Measurements from ENCODE around the gene HRCT1.

HRCT1 gene

GRCh38 chr9:35863583-35863982 lies 42.4 kb upstream of the HRCT1 start:
- no peak overlapping the region for H3K4ac ChIP-seq (ENCODE audit: low read depth in 1 of 2, low read length in 2 of 2)
- H3K9ac ChIP-seq (ENCODE audit: low read length) = no peak overlapping the region
- H4K8ac ChIP-seq (ENCODE audit: low read length) = no peak overlapping the region
- WGBS = 73% methylated on average over 8 of the region's 8 CpGs
- H3K4me2 ChIP-seq (ENCODE audit: low read length, poor library complexity, severe bottlenecking) = no peak overlapping the region
- H3K23ac ChIP-seq (ENCODE audit: low read length in 2 of 2) = no peak overlapping the region
- no peaks in the 10 kb centered on the region for H3K9me3 ChIP-seq (ENCODE audit: control insufficient read depth, low read length)
- no peak overlapping the region for H2AK5ac ChIP-seq (ENCODE audit: low read length, severe bottlenecking)
- H2BK12ac ChIP-seq (ENCODE audit: low read length in 2 of 2) = no peak overlapping the region
- H2BK120ac ChIP-seq (ENCODE audit: low read depth, low read length) = no peak overlapping the region
- H2AFZ ChIP-seq (ENCODE audit: low read depth, low read length) = no peak overlapping the region
- no peak overlapping the region for H4K91ac ChIP-seq (ENCODE audit: low read length)
- H3K4me1 ChIP-seq (ENCODE audit: control insufficient read depth, insufficient read depth, low read depth, low read length) = peaks cover under 1% of the 10 kb centered on the region
- no peak overlapping the region for H3K4me3 ChIP-seq (ENCODE audit: insufficient read depth in 1 of 2, low read depth in 1 of 2, low read length in 2 of 2)
- no peak overlapping the region for H2BK5ac ChIP-seq (ENCODE audit: low read depth, low read length, poor library complexity, severe bottlenecking)
- H3K36me3 ChIP-seq (ENCODE audit: control insufficient read depth in 1 of 2, insufficient read depth in 2 of 2, low read depth in 1 of 2, low read length in 2 of 2) = no peaks in the 10 kb centered on the region
- peaks cover 50 to 51% of the 10 kb centered on the region in 2 experiments for H3K27me3 ChIP-seq (ENCODE audit: control insufficient read depth in 1 of 2, insufficient read depth in 1 of 2, low read length in 2 of 2)
- H3K79me1 ChIP-seq (replicated peaks; ENCODE audit: low read length, poor library complexity, severe bottlenecking) = no peaks in the 10 kb centered on the region
- H2BK15ac ChIP-seq (ENCODE audit: low read depth, poor library complexity, severe bottlenecking) = no peak overlapping the region
- H3K14ac ChIP-seq (ENCODE audit: low read length in 2 of 2) = no peak overlapping the region
- H3K27ac ChIP-seq (ENCODE audit: low read length, poor library complexity, severe bottlenecking) = no peak overlapping the region
- H3K18ac ChIP-seq (ENCODE audit: low read depth in 1 of 2, low read length in 2 of 2) = no peak overlapping the region
- DNase-seq = no peak

- H3K4me2 ChIP-seq (ENCODE audit: low read length, poor library complexity, severe bottlenecking) = no peak overlapping the region
- no peaks in the 10 kb centered on the region for H3K9me3 ChIP-seq (ENCODE audit: control insufficient read depth, low read length)
- H2BK15ac ChIP-seq (ENCODE audit: low read depth, poor library complexity, severe bottlenecking) = no peak overlapping the region
- no peak overlapping the region for H3K4ac ChIP-seq (ENCODE audit: low read depth in 1 of 2, low read length in 2 of 2)
- DNase-seq = no peak
- H3K79me1 ChIP-seq (replicated peaks; ENCODE audit: low read length, poor library complexity, severe bottlenecking) = no peaks in the 10 kb centered on the region
- H3K9ac ChIP-seq (ENCODE audit: low read length) = no peak overlapping the region
- WGBS = 77% methylated on average over 8 of the region's 8 CpGs
- no peak overlapping the region for H4K8ac ChIP-seq (ENCODE audit: low read length)
- peaks cover 2% of the 10 kb centered on the region for H3K4me1 ChIP-seq (ENCODE audit: control insufficient read depth, insufficient read depth, low read depth, low read length)
- no peak overlapping the region for H2AK5ac ChIP-seq (ENCODE audit: low read length, severe bottlenecking)
- no peak overlapping the region for H3K27ac ChIP-seq (ENCODE audit: low read length, poor library complexity, severe bottlenecking)
- no peaks in the 10 kb centered on the region for H3K36me3 ChIP-seq (ENCODE audit: control insufficient read depth in 1 of 2, insufficient read depth in 2 of 2, low read depth in 1 of 2, low read length in 2 of 2)
- H2BK12ac ChIP-seq (ENCODE audit: low read length in 2 of 2) = no peak overlapping the region
- H3K27me3 ChIP-seq (ENCODE audit: control insufficient read depth in 1 of 2, insufficient read depth in 1 of 2, low read length in 2 of 2) = peaks cover 40 to 51% of the 10 kb centered on the region in 2 experiments
- no peak overlapping the region for H3K4me3 ChIP-seq (ENCODE audit: insufficient read depth in 1 of 2, low read depth in 1 of 2, low read length in 2 of 2)
- no peak overlapping the region for H3K23ac ChIP-seq (ENCODE audit: low read length in 2 of 2)
- no peak overlapping the region for H2AFZ ChIP-seq (ENCODE audit: low read depth, low read length)
- H2BK120ac ChIP-seq (ENCODE audit: low read depth, low read length) = no peak overlapping the region
- no peak overlapping the region for H3K14ac ChIP-seq (ENCODE audit: low read length in 2 of 2)
- H3K18ac ChIP-seq (ENCODE audit: low read depth in 1 of 2, low read length in 2 of 2) = no peak overlapping the region
- H4K91ac ChIP-seq (ENCODE audit: low read length) = no peak overlapping the region
- H2BK5ac ChIP-seq (ENCODE audit: low read depth, low read length, poor library complexity, severe bottlenecking) = no peak overlapping the region
These were observed 41.2 kb upstream of the HRCT1 start for GRCh38 chr9:35864695-35865255.

GRCh38 chr9:35867538-35867937 lies 38.5 kb upstream of the HRCT1 start:
- Histone ChIP-seq H3K23ac (ENCODE audit: low read length in 2 of 2) (no peak overlapping the region), H2BK12ac (ENCODE audit: low read length in 2 of 2) (no peak overlapping the region), H3K14ac (ENCODE audit: low read length in 2 of 2) (no peak overlapping the region), H3K9me3 (ENCODE audit: control insufficient read depth, low read length) (no peaks in the 10 kb centered on the region), H2BK5ac (ENCODE audit: low read depth, low read length, poor library complexity, severe bottlenecking) (no peak overlapping the region), H4K8ac (ENCODE audit: low read length) (no peak overlapping the region), H3K36me3 (ENCODE audit: control insufficient read depth in 1 of 2, insufficient read depth in 2 of 2, low read depth in 1 of 2, low read length in 2 of 2) (no peaks in the 10 kb centered on the region), H3K18ac (ENCODE audit: low read depth in 1 of 2, low read length in 2 of 2) (no peak overlapping the region), H2AK5ac (ENCODE audit: low read length, severe bottlenecking) (no peak overlapping the region), H2BK15ac (ENCODE audit: low read depth, poor library complexity, severe bottlenecking) (no peak overlapping the region), H3K4ac (ENCODE audit: low read depth in 1 of 2, low read length in 2 of 2) (no peak overlapping the region), H3K4me2 (ENCODE audit: low read length, poor library complexity, severe bottlenecking) (no peak overlapping the region), H3K27me3 (ENCODE audit: control insufficient read depth in 1 of 2, insufficient read depth in 1 of 2, low read length in 2 of 2) (peaks cover 17 to 23% of the 10 kb centered on the region in 2 experiments), H2AFZ (ENCODE audit: low read depth, low read length) (no peak overlapping the region), H2BK120ac (ENCODE audit: low read depth, low read length) (no peak overlapping the region), H3K79me1 (replicated peaks; ENCODE audit: low read length, poor library complexity, severe bottlenecking) (no peaks in the 10 kb centered on the region), H3K4me3 (ENCODE audit: insufficient read depth in 1 of 2, low read depth in 1 of 2, low read length in 2 of 2) (no peak overlapping the region), H3K4me1 (ENCODE audit: control insufficient read depth, insufficient read depth, low read depth, low read length) (peaks cover 2% of the 10 kb centered on the region), H4K91ac (ENCODE audit: low read length) (no peak overlapping the region), H3K9ac (ENCODE audit: low read length) (no peak overlapping the region), H3K27ac (ENCODE audit: low read length, poor library complexity, severe bottlenecking) (no peak overlapping the region)
- 84% methylated on average over 4 of the region's 4 CpGs for WGBS
- no peak for DNase-seq

- no peak overlapping the region for H2AK5ac ChIP-seq (ENCODE audit: low read length, severe bottlenecking)
- no peak overlapping the region for H3K18ac ChIP-seq (ENCODE audit: low read depth in 1 of 2, low read length in 2 of 2)
- no peaks in the 10 kb centered on the region for H3K79me1 ChIP-seq (replicated peaks; ENCODE audit: low read length, poor library complexity, severe bottlenecking)
- H2BK15ac ChIP-seq (ENCODE audit: low read depth, poor library complexity, severe bottlenecking) = no peak overlapping the region
- WGBS = 79% methylated on average over 2 of the region's 2 CpGs
- no peak overlapping the region for H2BK120ac ChIP-seq (ENCODE audit: low read depth, low read length)
- H3K4me3 ChIP-seq (ENCODE audit: insufficient read depth in 1 of 2, low read depth in 1 of 2, low read length in 2 of 2) = no peak overlapping the region
- H3K9me3 ChIP-seq (ENCODE audit: control insufficient read depth, low read length) = no peaks in the 10 kb centered on the region
- no peak overlapping the region for H3K4ac ChIP-seq (ENCODE audit: low read depth in 1 of 2, low read length in 2 of 2)
- no peak overlapping the region for H3K14ac ChIP-seq (ENCODE audit: low read length in 2 of 2)
- no peak overlapping the region for H4K91ac ChIP-seq (ENCODE audit: low read length)
- H3K27ac ChIP-seq (ENCODE audit: low read length, poor library complexity, severe bottlenecking) = no peak overlapping the region
- H3K23ac ChIP-seq (ENCODE audit: low read length in 2 of 2) = no peak overlapping the region
- no peak overlapping the region for H2AFZ ChIP-seq (ENCODE audit: low read depth, low read length)
- peaks cover 2% of the 10 kb centered on the region for H3K4me1 ChIP-seq (ENCODE audit: control insufficient read depth, insufficient read depth, low read depth, low read length)
- H3K36me3 ChIP-seq (ENCODE audit: control insufficient read depth in 1 of 2, insufficient read depth in 2 of 2, low read depth in 1 of 2, low read length in 2 of 2) = no peaks in the 10 kb centered on the region
- no peak overlapping the region for H2BK5ac ChIP-seq (ENCODE audit: low read depth, low read length, poor library complexity, severe bottlenecking)
- no peak overlapping the region for H2BK12ac ChIP-seq (ENCODE audit: low read length in 2 of 2)
- H3K27me3 ChIP-seq (ENCODE audit: control insufficient read depth in 1 of 2, insufficient read depth in 1 of 2, low read length in 2 of 2) = peaks cover 4 to 10% of the 10 kb centered on the region in 2 experiments
- DNase-seq = no peak
- no peak overlapping the region for H3K9ac ChIP-seq (ENCODE audit: low read length)
- H4K8ac ChIP-seq (ENCODE audit: low read length) = no peak overlapping the region
- no peak overlapping the region for H3K4me2 ChIP-seq (ENCODE audit: low read length, poor library complexity, severe bottlenecking)
These were observed 37.1 kb upstream of the HRCT1 start for GRCh38 chr9:35868933-35869332.
